ENCODE results near the gene MDN1.

DNA sequence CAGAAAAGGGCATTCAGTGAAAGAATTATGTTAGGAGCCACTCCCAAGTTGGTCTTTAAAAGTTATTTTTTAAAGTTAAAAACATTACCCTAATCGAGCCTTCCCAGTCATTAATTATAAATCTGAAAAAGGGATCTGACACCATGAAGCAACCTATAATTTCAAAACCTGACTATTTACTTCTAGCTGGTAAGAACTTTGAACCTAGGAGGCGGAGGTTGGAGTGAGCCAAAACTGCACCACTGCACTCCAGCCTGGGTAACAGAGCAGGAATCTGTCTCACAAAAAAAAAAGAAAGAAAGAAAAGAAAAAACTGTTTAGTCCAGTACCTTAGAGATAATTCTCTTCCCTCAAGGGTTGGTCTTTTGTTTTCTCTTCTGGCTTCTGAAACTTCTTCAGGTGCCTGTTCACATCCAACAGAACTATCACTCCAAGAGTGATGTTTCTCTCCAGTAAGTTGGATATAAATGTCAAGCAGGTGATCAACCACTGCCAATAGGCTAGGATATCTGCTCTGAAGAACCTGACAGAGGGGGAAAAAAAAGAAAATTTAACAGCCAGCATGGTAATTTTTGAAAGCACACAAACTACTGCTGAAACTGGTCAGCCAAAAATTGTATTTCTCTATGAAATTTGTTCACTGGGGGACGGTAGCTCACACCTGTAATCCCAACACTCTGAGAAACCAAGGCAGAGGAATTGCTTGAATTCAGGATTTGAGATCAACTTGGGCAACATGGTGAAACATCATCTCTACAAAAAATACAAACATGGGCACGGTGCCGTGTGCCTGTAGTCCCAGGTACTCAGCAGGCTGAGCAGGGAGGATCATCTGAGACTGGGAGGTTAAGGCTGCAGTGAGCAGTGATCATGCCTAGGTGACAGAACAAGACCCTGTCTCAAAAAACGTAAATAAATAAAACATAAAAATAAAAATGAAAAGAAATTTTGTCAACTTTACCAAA, 38.2 kb downstream of the MDN1 start:
- no peak for TF ChIP-seq POLR2A (IDR thresholded peaks at IDR 0.05; ENCODE audit: low read depth, low read length)
- TF ChIP-seq TAF1 (IDR thresholded peaks at IDR 0.05; ENCODE audit: borderline replicate concordance, low read depth, low read length) = no peak
- TF ChIP-seq POLR2AphosphoS5 (IDR thresholded peaks at IDR 0.05; ENCODE audit: low read depth, low read length) = no peak
